ENCODE results near the gene COPS8. TPM values are rescaled to one million over a fixed set of nuclear protein-coding genes. Genes with fewer than 3 reads are reported as not detected.

COPS8 gene
- total RNA-seq, 2 donors from 2014 or later, result 66.3 to 72.7 TPM

DNA sequence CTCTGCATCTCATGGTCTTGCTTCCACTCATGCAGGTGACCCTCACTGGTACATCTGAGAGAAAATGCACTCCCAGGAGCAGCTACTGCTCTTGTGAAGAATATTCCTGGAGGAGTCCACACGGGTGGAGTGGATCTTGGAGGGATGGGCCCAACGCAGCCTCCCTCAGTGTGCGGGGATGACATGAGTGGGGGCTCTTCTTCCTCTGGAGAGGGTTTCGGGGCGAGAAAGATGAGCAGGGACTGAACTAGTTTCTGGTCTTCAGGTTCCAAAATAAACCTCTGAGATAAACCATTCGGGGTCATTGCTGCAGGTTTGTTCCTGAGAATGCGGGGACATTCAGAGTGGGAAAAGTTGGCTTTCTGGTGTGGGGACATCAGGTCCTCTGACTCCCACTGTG, 39.1 kb downstream of the COPS8 start:
- Histone ChIP-seq H3K4me3 (ENCODE audit: low read length) (no peak overlapping the region), H3K36me3 (ENCODE audit: control insufficient read depth, insufficient read depth, low read length) (no peaks in the 10 kb centered on the region), H3K27me3 (ENCODE audit: control insufficient read depth, insufficient read depth, low read length, poor library complexity, severe bottlenecking) (no peaks in the 10 kb centered on the region), H3K9me3 (ENCODE audit: control insufficient read depth, low read length) (peaks cover 7% of the 10 kb centered on the region), H3K4me1 (ENCODE audit: control insufficient read depth, insufficient read depth, low read length) (peaks cover 7% of the 10 kb centered on the region), H3K9ac (ENCODE audit: extremely low read depth, low read length, poor library complexity, severe bottlenecking) (no peak overlapping the region), H3K27ac (ENCODE audit: low read depth, low read length) (no peak overlapping the region)
- Mint-ChIP-seq H3K9me3 (peaks cover 10% of the 10 kb centered on the region), H3K4me3 (no peak overlapping the region), H3K4me1 (peaks cover 6% of the 10 kb centered on the region), H3K27ac (no peak overlapping the region), H3K36me3 (ENCODE audit: low read depth) (no peaks in the 10 kb centered on the region), H3K27me3 (ENCODE audit: insufficient read depth) (peaks cover 12% of the 10 kb centered on the region)
- 89 to 95% methylated on average over 5 to 7 of the region's 7 CpGs for WGBS, 2 experiments (ENCODE audit: insufficient coverage in 1 of 2, insufficient read length in 1 of 2)
- no peak for DNase-seq
- no peak for TF ChIP-seq CTCF (conservative IDR thresholded peaks at IDR 0.05)

DNA sequence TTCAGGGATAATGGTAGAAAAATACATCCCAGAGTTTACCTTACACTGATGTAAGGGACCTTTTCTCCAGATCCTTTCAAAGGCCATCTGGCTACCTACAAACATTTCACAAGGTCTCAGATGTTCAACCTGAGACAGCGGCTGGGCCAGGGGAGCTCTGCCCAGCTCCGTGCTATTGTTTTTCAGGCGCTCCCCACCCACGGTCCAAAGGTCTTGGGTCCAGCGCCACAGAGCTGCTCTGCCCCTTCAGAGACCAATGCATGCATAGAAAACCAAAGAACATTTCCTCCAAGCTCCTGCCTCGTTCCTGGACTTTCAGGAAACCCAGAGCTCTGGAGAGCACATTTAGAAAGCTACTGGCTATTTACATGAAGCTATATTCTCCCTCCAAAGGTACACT, 40.3 kb downstream of the COPS8 start:
- Mint-ChIP-seq H3K36me3 (ENCODE audit: low read depth) (no peaks in the 10 kb centered on the region), H3K4me3 (no peak overlapping the region), H3K27ac (no peak overlapping the region), H3K4me1 (peaks cover 6% of the 10 kb centered on the region), H3K9me3 (peaks cover 10% of the 10 kb centered on the region), H3K27me3 (ENCODE audit: insufficient read depth) (peaks cover 10% of the 10 kb centered on the region)
- H3K9me3 ChIP-seq (ENCODE audit: control insufficient read depth, low read length), result peaks cover 7% of the 10 kb centered on the region
- peaks cover 7% of the 10 kb centered on the region for H3K4me1 ChIP-seq (ENCODE audit: control insufficient read depth, insufficient read depth, low read length)
- no peaks in the 10 kb centered on the region for H3K27me3 ChIP-seq (ENCODE audit: control insufficient read depth, insufficient read depth, low read length, poor library complexity, severe bottlenecking)
- DNase-seq, result no peak
- H3K9ac ChIP-seq (ENCODE audit: extremely low read depth, low read length, poor library complexity, severe bottlenecking), result no peak overlapping the region
- 82 to 92% methylated on average over 6 of the region's 6 CpGs for WGBS, 2 experiments (ENCODE audit: insufficient coverage in 1 of 2, insufficient read length in 1 of 2)
- H3K4me3 ChIP-seq (ENCODE audit: low read length), result no peak overlapping the region
- no peaks in the 10 kb centered on the region for H3K36me3 ChIP-seq (ENCODE audit: control insufficient read depth, insufficient read depth, low read length)
- TF ChIP-seq CTCF (conservative IDR thresholded peaks at IDR 0.05), result no peak
- H3K27ac ChIP-seq (ENCODE audit: low read depth, low read length), result no peak overlapping the region

GRCh38 chr2:237126519-237127174, 41.0 kb downstream of the COPS8 start:
- DNase-seq, result no peak
- H3K27ac Mint-ChIP-seq, result no peak overlapping the region
- peaks cover 5% of the 10 kb centered on the region for H3K9me3 Mint-ChIP-seq
- no peak overlapping the region for H3K4me3 Mint-ChIP-seq
- Histone ChIP-seq H3K36me3 (ENCODE audit: control insufficient read depth, insufficient read depth, low read length) (no peaks in the 10 kb centered on the region), H3K4me1 (ENCODE audit: control insufficient read depth, insufficient read depth, low read length) (peaks cover 7% of the 10 kb centered on the region), H3K27ac (ENCODE audit: low read depth, low read length) (no peak overlapping the region), H3K9me3 (ENCODE audit: control insufficient read depth, low read length) (peaks cover 4% of the 10 kb centered on the region), H3K4me3 (ENCODE audit: low read length) (no peak overlapping the region), H3K27me3 (ENCODE audit: control insufficient read depth, insufficient read depth, low read length, poor library complexity, severe bottlenecking) (no peaks in the 10 kb centered on the region), H3K9ac (ENCODE audit: extremely low read depth, low read length, poor library complexity, severe bottlenecking) (no peak overlapping the region)
- peaks cover 10% of the 10 kb centered on the region for H3K27me3 Mint-ChIP-seq (ENCODE audit: insufficient read depth)
- no peak for TF ChIP-seq CTCF (conservative IDR thresholded peaks at IDR 0.05)
- H3K36me3 Mint-ChIP-seq (ENCODE audit: low read depth), result no peaks in the 10 kb centered on the region
- WGBS, 2 experiments (ENCODE audit: insufficient coverage in 1 of 2, insufficient read length in 1 of 2), result 90 to 97% methylated on average over 12 to 13 of the region's 13 CpGs
- H3K4me1 Mint-ChIP-seq, result peaks cover 6% of the 10 kb centered on the region
